ENCODE results near the gene STEAP1B.

The STEAP1B gene

GRCh38 chr7:22378199-22378980 is 121.6 kb downstream of the STEAP1B start:
- Histone ChIP-seq H3K23ac (ENCODE audit: low read length) (no peak overlapping the region), H3K27me3 (ENCODE audit: insufficient read depth, low read length) (no peaks in the 10 kb centered on the region), H4K12ac (ENCODE audit: low read depth, low read length) (no peak overlapping the region), H3K4ac (ENCODE audit: low read depth, low read length) (no peak overlapping the region), H2BK120ac (ENCODE audit: insufficient read depth, low read length, poor library complexity) (no peak overlapping the region), H3K79me2 (ENCODE audit: control insufficient read depth, insufficient read depth, low read length, poor library complexity) (no peaks in the 10 kb centered on the region), H2AFZ (ENCODE audit: insufficient read depth, low read length, poor library complexity) (no peak overlapping the region), H3K36me3 (ENCODE audit: control insufficient read depth in 1 of 2, insufficient read depth in 2 of 2, low read length in 2 of 2) (no peaks in the 10 kb centered on the region), H2BK5ac (ENCODE audit: low read depth, low read length, poor library complexity) (no peak overlapping the region), H3K9me3 (ENCODE audit: insufficient read depth, low read depth, low read length) (no peaks in the 10 kb centered on the region), H2BK12ac (ENCODE audit: low read length) (no peak overlapping the region), H3K4me2 (ENCODE audit: low read length) (no peak overlapping the region), H3K4me3 (ENCODE audit: low read depth, low read length) (no peak overlapping the region), H3K9ac (ENCODE audit: low read length) (no peak overlapping the region), H3K18ac (ENCODE audit: low read length) (no peak overlapping the region), H3K14ac (ENCODE audit: low read length) (no peak overlapping the region), H4K8ac (ENCODE audit: low read depth, low read length) (no peak overlapping the region), H2AK5ac (ENCODE audit: low read length) (no peak overlapping the region), H3K4me1 (ENCODE audit: control insufficient read depth in 1 of 2, insufficient read depth in 2 of 2, low read length in 2 of 2) (peaks cover 4 to 6% of the 10 kb centered on the region in 2 experiments), H3K27ac (ENCODE audit: low read depth, low read length) (no peak overlapping the region), H4K91ac (ENCODE audit: low read depth, low read length) (peak overlapping the region; percentile 21), H3K79me1 (ENCODE audit: low read length) (no peaks in the 10 kb centered on the region)
- WGBS (ENCODE audit: extremely low coverage, insufficient coverage, insufficient read length), result no CpG with 5 or more reads among the region's 7 CpGs
- no peak for DNase-seq

- Histone ChIP-seq H4K91ac (ENCODE audit: low read depth, low read length) (no peak overlapping the region), H3K27ac (ENCODE audit: low read depth, low read length) (no peak overlapping the region), H4K12ac (ENCODE audit: low read depth, low read length) (no peak overlapping the region), H3K79me2 (ENCODE audit: control insufficient read depth, insufficient read depth, low read length, poor library complexity) (no peaks in the 10 kb centered on the region), H3K23ac (ENCODE audit: low read length) (no peak overlapping the region), H3K4me2 (ENCODE audit: low read length) (no peak overlapping the region), H3K79me1 (ENCODE audit: low read length) (no peaks in the 10 kb centered on the region), H3K4me3 (ENCODE audit: low read depth, low read length) (no peak overlapping the region), H2BK120ac (ENCODE audit: insufficient read depth, low read length, poor library complexity) (no peak overlapping the region), H2AFZ (ENCODE audit: insufficient read depth, low read length, poor library complexity) (no peak overlapping the region), H3K4ac (ENCODE audit: low read depth, low read length) (no peak overlapping the region), H3K9me3 (ENCODE audit: insufficient read depth, low read depth, low read length) (no peaks in the 10 kb centered on the region), H2BK5ac (ENCODE audit: low read depth, low read length, poor library complexity) (no peak overlapping the region), H3K36me3 (ENCODE audit: control insufficient read depth in 1 of 2, insufficient read depth in 2 of 2, low read length in 2 of 2) (no peaks in the 10 kb centered on the region), H3K14ac (ENCODE audit: low read length) (no peak overlapping the region), H2BK12ac (ENCODE audit: low read length) (no peak overlapping the region), H2AK5ac (ENCODE audit: low read length) (no peak overlapping the region), H3K27me3 (ENCODE audit: insufficient read depth, low read length) (no peaks in the 10 kb centered on the region), H4K8ac (ENCODE audit: low read depth, low read length) (no peak overlapping the region), H3K18ac (ENCODE audit: low read length) (no peak overlapping the region), H3K4me1 (ENCODE audit: control insufficient read depth in 1 of 2, insufficient read depth in 2 of 2, low read length in 2 of 2) (peaks cover 6 to 7% of the 10 kb centered on the region in 2 experiments), H3K9ac (ENCODE audit: low read length) (no peak overlapping the region)
- no CpG with 5 or more reads among the region's 2 CpGs for whole genome bisulfite sequencing (ENCODE audit: extremely low coverage, insufficient coverage, insufficient read length)
- DNase-seq, result no peak
These were observed 122.3 kb downstream of the STEAP1B start for GRCh38 chr7:22377703-22378102.

GRCh38 chr7:22375359-22376048 is 124.5 kb downstream of the STEAP1B start:
- no CpG with 5 or more reads among the region's 2 CpGs for WGBS (ENCODE audit: extremely low coverage, insufficient coverage, insufficient read length)
- H3K18ac ChIP-seq (ENCODE audit: low read length), result no peak overlapping the region
- H3K27ac ChIP-seq (ENCODE audit: low read depth, low read length), result no peak overlapping the region
- peak in 1 of 2 donors; percentile 18 for DNase-seq
- H4K8ac ChIP-seq (ENCODE audit: low read depth, low read length), result no peak overlapping the region
- H3K4me3 ChIP-seq (ENCODE audit: low read depth, low read length), result no peak overlapping the region
- peaks cover 6 to 7% of the 10 kb centered on the region in 2 experiments for H3K4me1 ChIP-seq (ENCODE audit: control insufficient read depth in 1 of 2, insufficient read depth in 2 of 2, low read length in 2 of 2)
- H4K12ac ChIP-seq (ENCODE audit: low read depth, low read length), result no peak overlapping the region
- no peak overlapping the region for H2AK5ac ChIP-seq (ENCODE audit: low read length)
- H3K79me1 ChIP-seq (ENCODE audit: low read length), result no peaks in the 10 kb centered on the region
- H2BK5ac ChIP-seq (ENCODE audit: low read depth, low read length, poor library complexity), result no peak overlapping the region
- H3K9ac ChIP-seq (ENCODE audit: low read length), result no peak overlapping the region
- no peaks in the 10 kb centered on the region for H3K79me2 ChIP-seq (ENCODE audit: control insufficient read depth, insufficient read depth, low read length, poor library complexity)
- H2BK12ac ChIP-seq (ENCODE audit: low read length), result no peak overlapping the region
- no peaks in the 10 kb centered on the region for H3K27me3 ChIP-seq (ENCODE audit: insufficient read depth, low read length)
- H3K4me2 ChIP-seq (ENCODE audit: low read length), result no peak overlapping the region
- no peak overlapping the region for H2BK120ac ChIP-seq (ENCODE audit: insufficient read depth, low read length, poor library complexity)
- H2AFZ ChIP-seq (ENCODE audit: insufficient read depth, low read length, poor library complexity), result no peak overlapping the region
- no peaks in the 10 kb centered on the region for H3K9me3 ChIP-seq (ENCODE audit: insufficient read depth, low read depth, low read length)
- no peak overlapping the region for H3K14ac ChIP-seq (ENCODE audit: low read length)
- no peaks in the 10 kb centered on the region for H3K36me3 ChIP-seq (ENCODE audit: control insufficient read depth in 1 of 2, insufficient read depth in 2 of 2, low read length in 2 of 2)
- H4K91ac ChIP-seq (ENCODE audit: low read depth, low read length), result no peak overlapping the region
- no peak overlapping the region for H3K4ac ChIP-seq (ENCODE audit: low read depth, low read length)
- no peak overlapping the region for H3K23ac ChIP-seq (ENCODE audit: low read length)

- Histone ChIP-seq H3K4me1 (ENCODE audit: control insufficient read depth in 1 of 2, insufficient read depth in 2 of 2, low read length in 2 of 2) (peaks cover 6 to 7% of the 10 kb centered on the region in 2 experiments), H3K14ac (ENCODE audit: low read length) (no peak overlapping the region), H3K9ac (ENCODE audit: low read length) (no peak overlapping the region), H4K8ac (ENCODE audit: low read depth, low read length) (no peak overlapping the region), H4K12ac (ENCODE audit: low read depth, low read length) (no peak overlapping the region), H3K9me3 (ENCODE audit: insufficient read depth, low read depth, low read length) (no peaks in the 10 kb centered on the region), H3K27ac (ENCODE audit: low read depth, low read length) (no peak overlapping the region), H3K23ac (ENCODE audit: low read length) (no peak overlapping the region), H2AFZ (ENCODE audit: insufficient read depth, low read length, poor library complexity) (no peak overlapping the region), H3K36me3 (ENCODE audit: control insufficient read depth in 1 of 2, insufficient read depth in 2 of 2, low read length in 2 of 2) (no peaks in the 10 kb centered on the region), H3K4me3 (ENCODE audit: low read depth, low read length) (no peak overlapping the region), H2AK5ac (ENCODE audit: low read length) (no peak overlapping the region), H3K79me1 (ENCODE audit: low read length) (no peaks in the 10 kb centered on the region), H3K27me3 (ENCODE audit: insufficient read depth, low read length) (no peaks in the 10 kb centered on the region), H3K4ac (ENCODE audit: low read depth, low read length) (no peak overlapping the region), H3K4me2 (ENCODE audit: low read length) (no peak overlapping the region), H2BK5ac (ENCODE audit: low read depth, low read length, poor library complexity) (no peak overlapping the region), H3K79me2 (ENCODE audit: control insufficient read depth, insufficient read depth, low read length, poor library complexity) (no peaks in the 10 kb centered on the region), H2BK12ac (ENCODE audit: low read length) (no peak overlapping the region), H4K91ac (ENCODE audit: low read depth, low read length) (no peak overlapping the region), H2BK120ac (ENCODE audit: insufficient read depth, low read length, poor library complexity) (no peak overlapping the region), H3K18ac (ENCODE audit: low read length) (no peak overlapping the region)
- DNase-seq, result no peak
- WGBS (ENCODE audit: extremely low coverage, insufficient coverage, insufficient read length), result no CpG with 5 or more reads among the region's 2 CpGs
These were observed 126.1 kb downstream of the STEAP1B start for GRCh38 chr7:22373911-22374310.
